Measurements from ENCODE around the gene RPL19. TPM values are rescaled to one million over a fixed set of nuclear protein-coding genes. Genes with fewer than 3 reads are reported as not detected.

The RPL19 gene
- total RNA-seq, 1 experiment from 2014 or later: 3,055 TPM

- ChIA-PET CTCF (interaction anchor here (1.0 to 1.6 kb wide), 3 partner anchors 8 to 17 kb away, joined by 3 to 7 read pairs (median 5); no protein-coding TSS in a partner anchor), POLR2A (interaction anchor here (0.7 to 1.4 kb wide), 3 partner anchors 46 to 53 kb away, joined by 3 to 5 read pairs (median 3); partner anchors contain the start of gene RPL19)
- H3K4me1 Mint-ChIP-seq (ENCODE audit: insufficient read depth, unreplicated experiment): no peaks in the 10 kb centered on the region
- BruUV-seq (replicated peaks): no TSS peak
- peaks cover 45% of the 10 kb centered on the region for H3K36me3 Mint-ChIP-seq (ENCODE audit: insufficient read depth, unreplicated experiment)
- DNase-seq (ENCODE audit: unreplicated experiment): no peak
- no peak for TF ChIP-seq CTCF (IDR thresholded peaks at IDR 0.05; ENCODE audit: unreplicated experiment)
- no peak overlapping the region for H3K4me3 Mint-ChIP-seq (ENCODE audit: unreplicated experiment)
- H3K27ac Mint-ChIP-seq (ENCODE audit: low read depth, unreplicated experiment): no peak overlapping the region
- no peaks in the 10 kb centered on the region for H3K27me3 Mint-ChIP-seq (ENCODE audit: insufficient read depth, unreplicated experiment)
- intact Hi-C loops (cut with micrococcal nuclease): no loop called here
- H3K9me3 Mint-ChIP-seq (ENCODE audit: unreplicated experiment): no peaks in the 10 kb centered on the region
These were observed 52.8 kb downstream of the RPL19 start for GRCh38 chr17:39252788-39253460.

Other genes with a start within 250 kb of the RPL19 start
- gene FBXO47, start 232.9 kb upstream of the RPL19 start, total RNA-seq (2022): not detected in 2 replicates
- 0.22 and 0.61 TPM in 2 replicates for gene PLXDC1, start 48.6 kb upstream of the RPL19 start, total RNA-seq (2022)
- not detected in 2 replicates for gene ARL5C, start 34.1 kb upstream of the RPL19 start, total RNA-seq (2022)
- gene CACNB1, start 2.6 kb upstream of the RPL19 start, total RNA-seq (2022): 6.6 and 7.7 TPM in 2 replicates
- gene STAC2, start 25.7 kb downstream of the RPL19 start, total RNA-seq (2022): 0.47 and 1.2 TPM in 2 replicates
- gene FBXL20, start 201.3 kb downstream of the RPL19 start, total RNA-seq (2022): 13.4 and 16.2 TPM in 2 replicates